DOHH2 (cell line): Measurements from ENCODE around the gene CALY.

Experiments used
- H3F3A ChIP-seq: fragments of 200-600 bp; sonication (generic), shearing (Covaris generic); 2 replicates; pipeline ENCODE4 v1.6.0; 2016; ENCODE audit warnings: antibody characterized with exemption, mild to moderate bottlenecking; ENCODE audit not compliant: control insufficient read depth, insufficient read depth
- H3K27ac ChIP-seq: fragments of 200-600 bp; sonication (generic); 2 replicates; pipeline ENCODE4 v1.5.1; 2014; ENCODE audit warnings: low read depth, mild to moderate bottlenecking, low read length, moderate library complexity
- H3K27me3 ChIP-seq: fragments of 200-600 bp; sonication (generic); 2 replicates; pipeline ENCODE4 v1.6.1; 2014; ENCODE audit warnings: mild to moderate bottlenecking, low read length, mixed read lengths; ENCODE audit not compliant: control insufficient read depth
- H3K36me3 ChIP-seq: fragments of 200-600 bp; sonication (generic); 2 replicates; pipeline ENCODE4 v1.6.1; 2014; ENCODE audit warnings: mild to moderate bottlenecking, low read length, moderate library complexity, mixed read lengths; ENCODE audit not compliant: control insufficient read depth
- H3K4me1 ChIP-seq: fragments of 200-600 bp; sonication (generic); 2 replicates; pipeline ENCODE4 v1.6.1; 2014; ENCODE audit warnings: mild to moderate bottlenecking, low read length, mixed read lengths; ENCODE audit not compliant: control insufficient read depth
- H3K4me2 ChIP-seq: fragments of 200-600 bp; sonication (generic); 2 replicates; pipeline ENCODE4 v1.6.0; 2014; ENCODE audit warnings: mild to moderate bottlenecking, low read length, moderate library complexity
- H3K4me3 ChIP-seq: fragments of 200-600 bp; sonication (generic); 2 replicates; pipeline ENCODE4 v1.5.1; 2014; ENCODE audit warnings: mild to moderate bottlenecking, low read length, mixed read lengths
- H3K79me2 ChIP-seq: fragments of 200-600 bp; sonication (generic); 2 replicates; pipeline ENCODE4 v1.6.1; 2014; ENCODE audit warnings: mild to moderate bottlenecking, low read length, mixed read lengths; ENCODE audit not compliant: control insufficient read depth
- H3K9me2 ChIP-seq: fragments of 200-600 bp; sonication (generic); replicated peaks from 2 replicates; pipeline ENCODE4 v1.6.1; 2014; ENCODE audit warnings: mild to moderate bottlenecking, low read length, mixed read lengths; ENCODE audit not compliant: control insufficient read depth
- H3K9me3 ChIP-seq: fragments of 200-600 bp; sonication (generic); 2 replicates; pipeline ENCODE4 v1.6.1; 2014; ENCODE audit warnings: antibody characterized with exemption, low read length, mixed read lengths; ENCODE audit not compliant: control insufficient read depth, insufficient read depth
- H4K20me1 ChIP-seq: fragments of 200-600 bp; sonication (generic); 2 replicates; pipeline ENCODE4 v1.6.0; 2014; ENCODE audit warnings: low read depth, mild to moderate bottlenecking, antibody characterized with exemption, low read length, moderate library complexity; ENCODE audit not compliant: control insufficient read depth, insufficient read depth
- CTCF ChIP-seq: fragments of 200-600 bp; sonication (generic); IDR thresholded peaks from one replicate; pipeline ENCODE4 v1.5.1; 2014; ENCODE audit warnings: antibody characterized with exemption, mild to moderate bottlenecking, low read depth, low read length; ENCODE audit not compliant: poor library complexity, severe bottlenecking
- EZH2phosphoT487 ChIP-seq: fragments of 200-600 bp; sonication (generic); IDR thresholded peaks from 2 replicates; pipeline ENCODE4 v1.6.1; 2017; ENCODE audit warnings: borderline replicate concordance, mild to moderate bottlenecking, antibody characterized with exemption, low read length, moderate library complexity, mixed read lengths

Gene CALY

GRCh38 chr10:133355991-133356390 lies 19.3 kb upstream of the CALY start:
- Histone ChIP-seq H3K27ac (no peak overlapping the region), H3K4me3 (no peak overlapping the region), H3K4me2 (no peak overlapping the region), H3K9me3 (no peaks in the 10 kb centered on the region), H3F3A (no peaks in the 10 kb centered on the region), H3K9me2 (no peaks in the 10 kb centered on the region), H3K79me2 (no peaks in the 10 kb centered on the region), H4K20me1 (no peaks in the 10 kb centered on the region), H3K27me3 (no peaks in the 10 kb centered on the region), H3K36me3 (no peaks in the 10 kb centered on the region), H3K4me1 (peaks cover 8% of the 10 kb centered on the region; the same call in 1 of the 2 replicates)
- TF ChIP-seq CTCF, result no peak
- no peak for TF ChIP-seq EZH2phosphoT487

GRCh38 chr10:133355266-133355665 lies 18.6 kb upstream of the CALY start:
- Histone ChIP-seq H3K27me3 (no peaks in the 10 kb centered on the region), H4K20me1 (no peaks in the 10 kb centered on the region), H3K9me2 (no peaks in the 10 kb centered on the region), H3K27ac (no peak overlapping the region), H3K4me2 (no peak overlapping the region), H3K36me3 (no peaks in the 10 kb centered on the region), H3K9me3 (no peaks in the 10 kb centered on the region), H3K79me2 (no peaks in the 10 kb centered on the region), H3F3A (no peaks in the 10 kb centered on the region), H3K4me1 (peaks cover 8% of the 10 kb centered on the region; the same call in 1 of the 2 replicates), H3K4me3 (no peak overlapping the region)
- TF ChIP-seq CTCF (no peak), EZH2phosphoT487 (no peak)

GRCh38 chr10:133354672-133355240 lies 18.1 kb upstream of the CALY start:
- Histone ChIP-seq H3K27ac (no peak overlapping the region), H3K4me1 (peaks cover 8% of the 10 kb centered on the region; the same call in 1 of the 2 replicates), H3K27me3 (no peaks in the 10 kb centered on the region), H3K79me2 (no peaks in the 10 kb centered on the region), H3K4me2 (no peak overlapping the region), H3K9me3 (no peaks in the 10 kb centered on the region), H3F3A (no peaks in the 10 kb centered on the region), H3K4me3 (no peak overlapping the region), H4K20me1 (no peaks in the 10 kb centered on the region), H3K36me3 (no peaks in the 10 kb centered on the region), H3K9me2 (no peaks in the 10 kb centered on the region)
- TF ChIP-seq CTCF (no peak), EZH2phosphoT487 (no peak)
